SK-N-SH (cell line): ENCODE data around the gene PLCB1. TPM values are rescaled to one million over a fixed set of nuclear protein-coding genes. Genes with fewer than 3 reads are reported as not detected.

Experiments
- CTCF ChIA-PET: fragments of 300-600, 350-600 bp; formaldehyde crosslinking; extraction: SDS; loops from one replicate; lab custom pipeline; 2021; lab: Yijun Ruan, JAX
- POLR2A ChIA-PET: fragments of 350-600 bp; sonication (Branson Sonifier 250); formaldehyde crosslinking; extraction: SDS; loops from one replicate; lab custom pipeline; 2020; ENCODE audit warnings: antibody characterized with exemption, inconsistent platforms; lab: Yijun Ruan, JAX
- DNase-seq: peaks from one replicate; pipeline ENCODE4 v3.0.0; 2012
- H2AFZ ChIP-seq: fragments of 200-600 bp; sonication (generic); 2 replicates; pipeline ENCODE4 v1.8.1; 2016; ENCODE audit warnings: antibody characterized with exemption, mild to moderate bottlenecking, low read depth
- H3F3A ChIP-seq: fragments of 200-600 bp; sonication (generic); replicated peaks from 2 replicates; pipeline ENCODE3; 2016; ENCODE audit warnings: antibody characterized with exemption, mild to moderate bottlenecking; ENCODE audit not compliant: insufficient read depth
- H3K27ac ChIP-seq, 2 experiments: fragments of 200-500 bp in 1 of 2; fragments of 200-600 bp in 1 of 2; sonication (Bioruptor generic) in 1 of 2; sonication (generic), shearing (Covaris generic) in 1 of 2; 2 replicates each; pipeline versions ENCODE4 v1.5.1 to v1.6.1; 2014 to 2016; ENCODE audit warnings: low read depth in 2 of 2, inconsistent platforms in 1 of 2, low read length in 1 of 2, mild to moderate bottlenecking in 1 of 2, mixed read lengths in 1 of 2
- H3K27me3 ChIP-seq: fragments of 200-600 bp; sonication (generic), shearing (Covaris generic); 2 replicates; pipeline ENCODE4 v1.6.1; 2016; ENCODE audit warnings: mixed run types; ENCODE audit not compliant: insufficient read depth
- H3K36me3 ChIP-seq, 2 experiments: fragments of 200-500 bp in 1 of 2; fragments of 200-600 bp in 1 of 2; sonication (Bioruptor generic) in 1 of 2; sonication (generic) in 1 of 2; replicated peaks in 1 of 2; 2 replicates each; pipeline versions ENCODE3 to v1.5.1; 2014 to 2016; ENCODE audit warnings: low read length in 1 of 2, mild to moderate bottlenecking in 1 of 2; ENCODE audit not compliant: insufficient read depth in 2 of 2, control insufficient read depth in 1 of 2
- H3K4me1 ChIP-seq, 2 experiments: fragments of 200-500 bp in 1 of 2; fragments of 200-600 bp in 1 of 2; sonication (Bioruptor generic) in 1 of 2; sonication (generic), shearing (Covaris generic) in 1 of 2; 2 replicates each; pipeline versions ENCODE4 v1.5.1 to v1.6.1; 2014 to 2016; ENCODE audit warnings: low read depth in 1 of 2, low read length in 1 of 2, mixed run types in 1 of 2; ENCODE audit not compliant: insufficient read depth in 2 of 2, control insufficient read depth in 1 of 2
- H3K4me2 ChIP-seq: fragments of 200-600 bp; sonication (generic), shearing (Covaris generic); 2 replicates; pipeline ENCODE4 v1.6.1; 2017; ENCODE audit warnings: mixed run types
- H3K4me3 ChIP-seq, 2 experiments: fragments of 200-500 bp in 1 of 2; fragments of 200-600 bp in 1 of 2; sonication (Bioruptor generic) in 1 of 2; sonication (generic), shearing (Covaris generic) in 1 of 2; 2 replicates each; pipeline versions ENCODE4 v1.5.1 to v1.8.1; 2014 to 2016; ENCODE audit warnings: low read depth in 2 of 2, inconsistent platforms in 1 of 2, low read length in 1 of 2, mild to moderate bottlenecking in 1 of 2, mixed read lengths in 1 of 2, moderate library complexity in 1 of 2
- H3K79me2 ChIP-seq: fragments of 200-600 bp; sonication (generic); 2 replicates; pipeline ENCODE4 v1.8.1; 2017; ENCODE audit warnings: mild to moderate bottlenecking; ENCODE audit not compliant: insufficient read depth
- H3K9ac ChIP-seq: fragments of 200-600 bp; sonication (generic); 2 replicates; pipeline ENCODE4 v1.6.1; 2017; ENCODE audit warnings: mixed run types
- H3K9me2 ChIP-seq: fragments of 200-600 bp; sonication (generic); 2 replicates; pipeline ENCODE4 v1.6.1; 2017; ENCODE audit warnings: mixed run types
- H3K9me3 ChIP-seq: fragments of 200-600 bp; sonication (generic); 2 replicates; pipeline ENCODE4 v1.6.1; 2017; ENCODE audit warnings: mixed run types, mild to moderate bottlenecking, moderate library complexity
- H4K20me1 ChIP-seq: fragments of 200-600 bp; sonication (generic); 2 replicates; pipeline ENCODE4 v1.6.1; 2017; ENCODE audit warnings: mild to moderate bottlenecking, mixed run types; ENCODE audit not compliant: insufficient read depth
- CHD2 ChIP-seq: fragments of 150-350 bp; IDR thresholded peaks from 2 replicates; pipeline ENCODE4 v1.6.1; 2018; ENCODE audit warnings: low read length; ENCODE audit not compliant: partially characterized antibody
- EZH2phosphoT487 ChIP-seq: fragments of 200-600 bp; sonication (generic); IDR thresholded peaks from 2 replicates; pipeline ENCODE4 v1.6.1; 2017; ENCODE audit warnings: low read depth, mixed run types, mild to moderate bottlenecking, antibody characterized with exemption, moderate library complexity, borderline replicate concordance
- FOXJ3 ChIP-seq: sonication (generic); formaldehyde crosslinking; IDR thresholded peaks from 2 replicates; pipeline ENCODE4 v1.5.1; 2020; ENCODE audit warnings: mild to moderate bottlenecking, missing genetic modification reagents
- FOXM1 ChIP-seq: IDR thresholded peaks from 2 replicates; pipeline ENCODE4 v1.4.0; 2012; ENCODE audit warnings: low read depth, mild to moderate bottlenecking
- GATA2 ChIP-seq: sonication (generic); formaldehyde crosslinking; IDR thresholded peaks from 2 replicates; pipeline ENCODE4 v1.5.0; 2020; ENCODE audit warnings: mild to moderate bottlenecking, missing genetic modification reagents
- MEF2A ChIP-seq: IDR thresholded peaks from 2 replicates; pipeline ENCODE4 v1.4.0; 2012; ENCODE audit warnings: low read depth, borderline replicate concordance
- MXI1 ChIP-seq: IDR thresholded peaks from 2 replicates; pipeline ENCODE4 v1.6.1; 2012; ENCODE audit warnings: mild to moderate bottlenecking, low read depth, low read length, improper control_type of control experiment
- NFIC ChIP-seq: IDR thresholded peaks from 2 replicates; pipeline ENCODE4 v1.4.0; 2012; ENCODE audit warnings: borderline replicate concordance
- RXRA ChIP-seq: IDR thresholded peaks from 2 replicates; pipeline ENCODE4 v1.4.0; 2012; ENCODE audit warnings: low read depth, mild to moderate bottlenecking, borderline replicate concordance
- TAF1 ChIP-seq: IDR thresholded peaks from 2 replicates; pipeline ENCODE4 v1.6.1; 2012; ENCODE audit warnings: low read depth, mild to moderate bottlenecking, low read length, moderate library complexity, borderline replicate concordance
- YY1 ChIP-seq: IDR thresholded peaks from 2 replicates; pipeline ENCODE4 v1.4.0; 2012; ENCODE audit warnings: low read depth, mild to moderate bottlenecking
- WGBS: methylation state at CpG from one replicate; pipeline ENCODE4 v1.1.6; 2017; ENCODE audit warnings: low lambda C conversion rate; 5-methylcytosine and 5-hydroxymethylcytosine counted together
- polyA plus RNA-seq, 3 experiments: library from polyadenylated mRNA; depleted of rRNA; stranded (reverse); fragments of >200 nt; gene quantifications; 2 replicates each; pipeline ENCODE4 v1.2.3, GENCODE V29; 2012
- TF ChIP-seq, protein P1 (sequence below): IDR thresholded peaks from 2 replicates; pipeline ENCODE4 v1.4.0; 2012; ENCODE audit warnings: low read depth
- TF ChIP-seq, protein P2 (sequence below): fragments of 200-600 bp; sonication (generic); IDR thresholded peaks from 2 replicates; pipeline ENCODE4 v1.6.1; 2017; ENCODE audit warnings: antibody characterized with exemption, mild to moderate bottlenecking, moderate library complexity

PLCB1 gene
- polyA plus RNA-seq, 1 of the 3 experiments (the other 2 are of a cell fraction) = 10.5 TPM

- Histone ChIP-seq H3K4me2 (no peak overlapping the region), H3K9me3 (no peaks in the 10 kb centered on the region), H3K79me2 (no peaks in the 10 kb centered on the region), H3K9ac (no peak overlapping the region), H3K4me3 (no peak overlapping the region), H3F3A (no peaks in the 10 kb centered on the region), H2AFZ (no peak overlapping the region), H3K4me1 (peaks cover 6% of the 10 kb centered on the region in 2 experiments; a peak in 3 of 4 replicates), H3K9me2 (no peaks in the 10 kb centered on the region), H4K20me1 (no peaks in the 10 kb centered on the region), H3K36me3 (no peaks in the 10 kb centered on the region), H3K27me3 (no peaks in the 10 kb centered on the region), H3K27ac (no peak overlapping the region)
- POLR2A ChIA-PET = no interaction called here
- DNase-seq = no peak
- CTCF ChIA-PET = no interaction called here
- no peak for TF ChIP-seq GATA2
- TF ChIP-seq EZH2phosphoT487 = no peak
- no peak for TF ChIP-seq RXRA
- TF ChIP-seq TAF1 = no peak
- no peak for TF ChIP-seq NFIC
- TF ChIP-seq FOXM1 = no peak
- no peak for TF ChIP-seq MEF2A
- TF ChIP-seq CHD2 = no peak
- TF ChIP-seq YY1 = no peak
- TF ChIP-seq, protein P1, sequence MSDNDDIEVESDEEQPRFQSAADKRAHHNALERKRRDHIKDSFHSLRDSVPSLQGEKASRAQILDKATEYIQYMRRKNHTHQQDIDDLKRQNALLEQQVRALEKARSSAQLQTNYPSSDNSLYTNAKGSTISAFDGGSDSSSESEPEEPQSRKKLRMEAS = no peak
- 76% methylated on average over 2 of the region's 2 CpGs for WGBS
Measured at GRCh38 chr20:8471465-8471864, 339.4 kb downstream of the PLCB1 start.

DNA sequence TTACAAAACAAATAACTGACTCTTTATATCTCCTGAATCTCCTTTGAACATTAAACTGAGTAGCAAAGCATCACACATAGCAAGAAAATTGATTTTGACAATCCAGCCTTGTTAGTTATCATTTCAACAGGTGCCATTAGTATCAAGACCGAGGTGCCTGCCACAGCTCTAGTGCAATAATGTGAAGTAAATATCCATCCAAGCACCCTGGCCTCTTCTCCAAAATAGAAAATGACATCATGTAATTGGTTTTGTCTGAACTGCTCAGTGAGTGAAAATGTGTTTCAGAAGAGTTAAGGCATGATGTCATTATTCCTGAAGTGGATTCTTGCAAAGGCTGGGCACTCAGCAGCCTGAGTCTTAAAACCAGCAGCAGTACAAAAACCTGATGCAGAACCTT is 341.4 kb downstream of the PLCB1 start:
- H3K4me3 ChIP-seq = no peak overlapping the region
- ChIA-PET POLR2A (no interaction called here), CTCF (no interaction called here)
- TF ChIP-seq MXI1 (no peak), FOXM1 (no peak), FOXJ3 (CRISPR knock-in tag) (no peak), MEF2A (peak; percentile 81; the same call in 1 of the 2 replicates)
- TF ChIP-seq, protein P1 = no peak
- TF ChIP-seq, protein P2, sequence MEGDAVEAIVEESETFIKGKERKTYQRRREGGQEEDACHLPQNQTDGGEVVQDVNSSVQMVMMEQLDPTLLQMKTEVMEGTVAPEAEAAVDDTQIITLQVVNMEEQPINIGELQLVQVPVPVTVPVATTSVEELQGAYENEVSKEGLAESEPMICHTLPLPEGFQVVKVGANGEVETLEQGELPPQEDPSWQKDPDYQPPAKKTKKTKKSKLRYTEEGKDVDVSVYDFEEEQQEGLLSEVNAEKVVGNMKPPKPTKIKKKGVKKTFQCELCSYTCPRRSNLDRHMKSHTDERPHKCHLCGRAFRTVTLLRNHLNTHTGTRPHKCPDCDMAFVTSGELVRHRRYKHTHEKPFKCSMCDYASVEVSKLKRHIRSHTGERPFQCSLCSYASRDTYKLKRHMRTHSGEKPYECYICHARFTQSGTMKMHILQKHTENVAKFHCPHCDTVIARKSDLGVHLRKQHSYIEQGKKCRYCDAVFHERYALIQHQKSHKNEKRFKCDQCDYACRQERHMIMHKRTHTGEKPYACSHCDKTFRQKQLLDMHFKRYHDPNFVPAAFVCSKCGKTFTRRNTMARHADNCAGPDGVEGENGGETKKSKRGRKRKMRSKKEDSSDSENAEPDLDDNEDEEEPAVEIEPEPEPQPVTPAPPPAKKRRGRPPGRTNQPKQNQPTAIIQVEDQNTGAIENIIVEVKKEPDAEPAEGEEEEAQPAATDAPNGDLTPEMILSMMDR = no peak
- H3K4me2 ChIP-seq = no peak overlapping the region
- DNase-seq = no peak
- H3F3A ChIP-seq = no peaks in the 10 kb centered on the region
- no peak overlapping the region for H3K27ac ChIP-seq
- no peaks in the 10 kb centered on the region for H4K20me1 ChIP-seq
- 52% methylated on average over 1 of the region's 1 CpG for WGBS
- H3K9me2 ChIP-seq = no peaks in the 10 kb centered on the region
- no peaks in the 10 kb centered on the region for H3K79me2 ChIP-seq
- no peaks in the 10 kb centered on the region for H3K9me3 ChIP-seq
- no peaks in the 10 kb centered on the region for H3K27me3 ChIP-seq
- H3K36me3 ChIP-seq = no peaks in the 10 kb centered on the region
- H3K9ac ChIP-seq = no peak overlapping the region
- no peak overlapping the region for H2AFZ ChIP-seq
- H3K4me1 ChIP-seq = peaks cover 6% of the 10 kb centered on the region in 2 experiments; a peak in 3 of 4 replicates
